HCT116 (cell line): ENCODE measurements around the gene SYTL2. TPM values are rescaled to one million over a fixed set of nuclear protein-coding genes. Genes with fewer than 3 reads are reported as not detected.

ENCODE experiments used
- ATAC-seq: fragments of 200-7000 bp; cut with Tn5 transposase; 2 replicates; pipeline ENCODE4 v1.9.1; 2020; ENCODE audit warnings: mild to moderate bottlenecking, moderate library complexity
- BruUV-seq: library from RNA; stranded (reverse); fragments of 400-500 nt; replicated peaks from 2 replicates; lab custom pipeline; 2021; lab: Mats Ljungman, UMichigan
- CTCF ChIA-PET: fragments of 300-600 bp; sonication (Branson Sonifier 250); formaldehyde crosslinking; loops from one replicate; lab custom pipeline; 2021; ENCODE audit warnings: antibody characterized with exemption; lab: Charles Lee
- POLR2A ChIA-PET: fragments of 300-600, 350-600 bp; sonication (Branson Sonifier 250); formaldehyde crosslinking; loops from one replicate; lab custom pipeline; 2021; ENCODE audit warnings: antibody characterized with exemption; lab: Charles Lee
- RAD21 ChIA-PET, 2 experiments: fragments of 300-600 bp; sonication (Branson Sonifier 250); formaldehyde crosslinking; loops; one replicate each; lab custom pipeline; 2023; ENCODE audit warnings: low total read pairs in 2 of 2; ENCODE audit not compliant: uncharacterized antibody in 2 of 2, unreplicated experiment in 2 of 2, low non-redundant PET in 1 of 2; lab: Charles Lee
- DNase-seq: peaks from one replicate; pipeline ENCODE4 v3.0.0-alpha.2; 2010; ENCODE audit warnings: low read depth, low spot score
- H2AFZ ChIP-seq: fragments of 200-600 bp; shearing (Covaris generic), sonication (generic); 2 replicates; pipeline ENCODE4 v1.6.1; 2017; ENCODE audit warnings: low read depth, mixed run types, mixed read lengths, antibody characterized with exemption, low read length; ENCODE audit not compliant: poor library complexity, severe bottlenecking
- H3K27ac ChIP-seq: 2 replicates; pipeline ENCODE4 v1.5.1; 2012; ENCODE audit warnings: low read depth, low read length
- H3K27me3 ChIP-seq: fragments of 200-600 bp; sonication (generic); 2 replicates; pipeline ENCODE4 v1.6.1; 2016; ENCODE audit warnings: mixed run types, low read length, mixed read lengths; ENCODE audit not compliant: insufficient read depth
- H3K36me3 ChIP-seq, 2 experiments: fragments of 200-500 bp in 1 of 2; fragments of 200-600 bp in 1 of 2; sonication (Bioruptor generic) in 1 of 2; sonication (generic) in 1 of 2; 2 replicates each; pipeline versions ENCODE4 v1.5.1 to v1.6.1; 2014 to 2016; ENCODE audit warnings: low read length in 2 of 2, inconsistent platforms in 1 of 2, mixed read lengths in 1 of 2, mixed run types in 1 of 2; ENCODE audit not compliant: insufficient read depth in 2 of 2, control insufficient read depth in 1 of 2
- H3K4me1 ChIP-seq, 2 experiments: fragments of 200-600 bp in 1 of 2; sonication (generic) in 1 of 2; 2 replicates each; pipeline versions ENCODE4 v1.5.1 to v1.6.1; 2012 to 2017; ENCODE audit warnings: low read length in 2 of 2, inconsistent platforms in 1 of 2, mild to moderate bottlenecking in 1 of 2, mixed read lengths in 1 of 2, mixed run types in 1 of 2, moderate library complexity in 1 of 2; ENCODE audit not compliant: insufficient read depth in 2 of 2, control insufficient read depth in 1 of 2
- H3K4me2 ChIP-seq: fragments of 200-600 bp; sonication (generic); 2 replicates; pipeline ENCODE4 v1.6.1; 2017; ENCODE audit warnings: mixed run types, low read length, mixed read lengths
- H3K4me3 ChIP-seq, 2 experiments: fragments of 200-600 bp in 1 of 2; sonication (generic) in 1 of 2; replicated peaks in 1 of 2; 2 replicates each; pipeline ENCODE4 v1.5.1; 2011 to 2016; ENCODE audit warnings: low read length in 2 of 2, control low read depth in 1 of 2, low read depth in 1 of 2, mild to moderate bottlenecking in 1 of 2, mixed read lengths in 1 of 2, mixed run types in 1 of 2
- H3K79me2 ChIP-seq: fragments of 200-600 bp; sonication (generic); 2 replicates; pipeline ENCODE4 v1.6.1; 2017; ENCODE audit warnings: mild to moderate bottlenecking, mixed run types, low read length, moderate library complexity, mixed read lengths; ENCODE audit not compliant: insufficient read depth
- H3K9ac ChIP-seq: fragments of 200-600 bp; sonication (generic); 2 replicates; pipeline ENCODE4 v1.6.1; 2016; ENCODE audit warnings: low read length, mixed read lengths
- H3K9me2 ChIP-seq: fragments of 200-600 bp; sonication (generic), shearing (Covaris generic); 2 replicates; pipeline ENCODE4 v1.6.1; 2017; ENCODE audit warnings: mixed run types, mild to moderate bottlenecking, moderate library complexity; ENCODE audit not compliant: insufficient read depth
- H3K9me3 ChIP-seq, 2 experiments: fragments of 200-500 bp in 1 of 2; fragments of 200-600 bp in 1 of 2; sonication (Bioruptor generic) in 1 of 2; sonication (generic) in 1 of 2; 2 replicates each; pipeline ENCODE4 v1.6.1; 2014 to 2017; ENCODE audit warnings: low read length in 2 of 2, mixed read lengths in 2 of 2, inconsistent platforms in 1 of 2, low read depth in 1 of 2, mild to moderate bottlenecking in 1 of 2, mixed run types in 1 of 2, moderate library complexity in 1 of 2; ENCODE audit not compliant: control insufficient read depth in 1 of 2, insufficient read depth in 1 of 2
- H4K20me1 ChIP-seq: fragments of 200-600 bp; sonication (generic), shearing (Covaris generic); 2 replicates; pipeline ENCODE4 v1.6.1; 2017; ENCODE audit warnings: mixed run types, mild to moderate bottlenecking, moderate library complexity; ENCODE audit not compliant: insufficient read depth
- CEBPB ChIP-seq: IDR thresholded peaks from 2 replicates; pipeline ENCODE4 v1.6.1; 2012; ENCODE audit warnings: low read depth
- ELF1 ChIP-seq: IDR thresholded peaks from 2 replicates; pipeline ENCODE4 v1.6.1; 2012; ENCODE audit warnings: low read depth, borderline replicate concordance
- EZH2phosphoT487 ChIP-seq: fragments of 200-600 bp; IDR thresholded peaks from 2 replicates; pipeline ENCODE4 v1.6.1; 2018; ENCODE audit warnings: antibody characterized with exemption, borderline replicate concordance
- FOSL1 ChIP-seq: IDR thresholded peaks from 2 replicates; pipeline ENCODE4 v1.6.1; 2012; ENCODE audit warnings: low read depth
- JUND ChIP-seq: IDR thresholded peaks from 2 replicates; pipeline ENCODE4 v1.6.1; 2012
- intact Hi-C: fragments of 100-400 bp; cut with micrococcal nuclease; formaldehyde crosslinking; loops from 2 replicates; pipeline ENCODE4 v1.10.0; 2022
- total RNA-seq: library from RNA; stranded (reverse); gene quantifications from one replicate; pipeline ENCODE4 v1.2.1, GENCODE V29; 2021; ENCODE audit not compliant: unreplicated experiment
- TF ChIP-seq, protein P1 (sequence below): IDR thresholded peaks from 2 replicates; pipeline ENCODE4 v1.6.1; 2011; ENCODE audit warnings: mild to moderate bottlenecking, low read length, moderate library complexity; ENCODE audit not compliant: insufficient replicate concordance; ENCODE audit errors: extremely low read depth
- TF ChIP-seq, protein P2 (sequence below): IDR thresholded peaks from 2 replicates; pipeline ENCODE4 v1.6.1; 2012
- TF ChIP-seq, protein P3 (sequence below), 3 experiments: fragments of 200-600 bp in 1 of 3; sonication (generic) in 1 of 3; IDR thresholded peaks in 2 of 3; conservative IDR thresholded peaks in 1 of 3; 2 replicates each; pipeline ENCODE4 v1.5.1; 2012 to 2017; ENCODE audit warnings: low read depth in 2 of 3, low read length in 2 of 3, antibody characterized with exemption in 1 of 3, borderline replicate concordance in 1 of 3, control low read depth in 1 of 3, mild to moderate bottlenecking in 1 of 3, mixed read lengths in 1 of 3, mixed run types in 1 of 3, moderate library complexity in 1 of 3; ENCODE audit not compliant: insufficient read depth in 1 of 3

Gene SYTL2
- total RNA-seq, 1 experiment from 2014 or later, result 12.6 TPM

DNA sequence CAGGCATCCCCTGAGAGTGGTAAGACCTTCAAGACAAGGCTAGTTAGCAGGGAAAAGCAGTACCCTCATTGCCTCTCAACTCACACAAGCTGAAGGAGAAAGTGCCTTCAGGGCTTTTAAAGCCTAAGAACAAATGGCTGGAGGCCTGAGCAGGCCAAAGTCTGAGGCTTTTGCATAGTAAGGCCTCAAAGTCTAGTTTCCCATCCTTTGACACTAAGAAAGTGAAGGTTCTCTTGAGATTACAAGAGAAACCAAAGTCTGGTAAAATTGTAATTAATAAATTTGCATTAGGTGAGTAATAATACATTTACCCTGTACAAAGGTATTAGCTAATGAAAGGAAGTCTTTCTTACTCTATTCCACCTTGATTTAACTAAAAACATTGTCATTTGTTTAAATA, 78.0 kb downstream of the SYTL2 start:
- Histone ChIP-seq H4K20me1 (no peaks in the 10 kb centered on the region), H2AFZ (no peak overlapping the region), H3K4me1 (peaks cover 0 to 5% of the 10 kb centered on the region in 2 experiments; a peak in 1 of 4 replicates), H3K79me2 (no peaks in the 10 kb centered on the region), H3K27me3 (no peaks in the 10 kb centered on the region), H3K27ac (no peak overlapping the region), H3K4me3 (no peak overlapping the region), H3K36me3 (no peaks in the 10 kb centered on the region), H3K9ac (no peak overlapping the region), H3K4me2 (no peak overlapping the region), H3K9me2 (no peaks in the 10 kb centered on the region)
- RAD21 ChIA-PET, result no interaction called here
- DNase-seq (no peak), ATAC-seq (no peak)
- BruUV-seq, result no TSS peak
- CTCF ChIA-PET, result no interaction called here
- intact Hi-C loops, result no loop called here
- TF ChIP-seq, protein P1, sequence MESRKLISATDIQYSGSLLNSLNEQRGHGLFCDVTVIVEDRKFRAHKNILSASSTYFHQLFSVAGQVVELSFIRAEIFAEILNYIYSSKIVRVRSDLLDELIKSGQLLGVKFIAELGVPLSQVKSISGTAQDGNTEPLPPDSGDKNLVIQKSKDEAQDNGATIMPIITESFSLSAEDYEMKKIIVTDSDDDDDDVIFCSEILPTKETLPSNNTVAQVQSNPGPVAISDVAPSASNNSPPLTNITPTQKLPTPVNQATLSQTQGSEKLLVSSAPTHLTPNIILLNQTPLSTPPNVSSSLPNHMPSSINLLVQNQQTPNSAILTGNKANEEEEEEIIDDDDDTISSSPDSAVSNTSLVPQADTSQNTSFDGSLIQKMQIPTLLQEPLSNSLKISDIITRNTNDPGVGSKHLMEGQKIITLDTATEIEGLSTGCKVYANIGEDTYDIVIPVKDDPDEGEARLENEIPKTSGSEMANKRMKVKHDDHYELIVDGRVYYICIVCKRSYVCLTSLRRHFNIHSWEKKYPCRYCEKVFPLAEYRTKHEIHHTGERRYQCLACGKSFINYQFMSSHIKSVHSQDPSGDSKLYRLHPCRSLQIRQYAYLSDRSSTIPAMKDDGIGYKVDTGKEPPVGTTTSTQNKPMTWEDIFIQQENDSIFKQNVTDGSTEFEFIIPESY, result no peak
- TF ChIP-seq, protein P2, sequence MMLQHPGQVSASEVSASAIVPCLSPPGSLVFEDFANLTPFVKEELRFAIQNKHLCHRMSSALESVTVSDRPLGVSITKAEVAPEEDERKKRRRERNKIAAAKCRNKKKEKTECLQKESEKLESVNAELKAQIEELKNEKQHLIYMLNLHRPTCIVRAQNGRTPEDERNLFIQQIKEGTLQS, result no peak
- TF ChIP-seq FOSL1 (no peak), CEBPB (no peak), ELF1 (no peak), EZH2phosphoT487 (no peak), JUND (no peak)
- TF ChIP-seq, protein P3, sequence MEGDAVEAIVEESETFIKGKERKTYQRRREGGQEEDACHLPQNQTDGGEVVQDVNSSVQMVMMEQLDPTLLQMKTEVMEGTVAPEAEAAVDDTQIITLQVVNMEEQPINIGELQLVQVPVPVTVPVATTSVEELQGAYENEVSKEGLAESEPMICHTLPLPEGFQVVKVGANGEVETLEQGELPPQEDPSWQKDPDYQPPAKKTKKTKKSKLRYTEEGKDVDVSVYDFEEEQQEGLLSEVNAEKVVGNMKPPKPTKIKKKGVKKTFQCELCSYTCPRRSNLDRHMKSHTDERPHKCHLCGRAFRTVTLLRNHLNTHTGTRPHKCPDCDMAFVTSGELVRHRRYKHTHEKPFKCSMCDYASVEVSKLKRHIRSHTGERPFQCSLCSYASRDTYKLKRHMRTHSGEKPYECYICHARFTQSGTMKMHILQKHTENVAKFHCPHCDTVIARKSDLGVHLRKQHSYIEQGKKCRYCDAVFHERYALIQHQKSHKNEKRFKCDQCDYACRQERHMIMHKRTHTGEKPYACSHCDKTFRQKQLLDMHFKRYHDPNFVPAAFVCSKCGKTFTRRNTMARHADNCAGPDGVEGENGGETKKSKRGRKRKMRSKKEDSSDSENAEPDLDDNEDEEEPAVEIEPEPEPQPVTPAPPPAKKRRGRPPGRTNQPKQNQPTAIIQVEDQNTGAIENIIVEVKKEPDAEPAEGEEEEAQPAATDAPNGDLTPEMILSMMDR (IDR thresholded peaks at IDR 0.05 in 2 of 3, conservative IDR thresholded peaks at IDR 0.05 in 1 of 3; ENCODE audit: borderline replicate concordance in 1 of 3, insufficient read depth in 1 of 3, low read depth in 2 of 3, low read length in 2 of 3), result no peak
- TF ChIP-seq, all 23 proteins: peak for 0
- no peaks in the 10 kb centered on the region for H3K9me3 ChIP-seq
- POLR2A ChIA-PET, result no interaction called here
